ENCODE results near the gene SREK1.

SREK1 gene

DNA sequence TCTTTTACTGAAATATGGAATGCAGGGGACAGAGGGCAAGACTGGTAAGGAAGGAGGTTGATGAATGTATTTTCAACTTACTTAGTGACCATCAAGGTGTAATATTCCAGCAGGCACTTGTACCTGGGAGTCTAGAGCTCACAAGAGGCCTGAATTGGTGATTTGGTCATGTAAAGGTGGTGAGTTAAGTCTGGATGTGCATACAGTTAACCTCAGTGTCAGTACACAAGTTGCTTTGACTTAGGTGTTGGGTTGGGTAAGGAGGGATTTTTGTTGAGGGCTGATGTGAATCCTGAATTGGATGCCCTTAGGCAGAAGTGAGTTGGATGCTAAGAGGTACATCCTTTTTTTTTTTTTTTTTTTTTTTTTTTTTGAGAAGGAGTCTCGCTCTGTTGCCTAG lies 7.4 kb downstream of the SREK1 start:
- no peak overlapping the region for H3K4me3 ChIP-seq (ENCODE audit: low read depth, low read length)
- DNase-seq (ENCODE audit: low read depth), result no peak
- TF ChIP-seq, protein P1, sequence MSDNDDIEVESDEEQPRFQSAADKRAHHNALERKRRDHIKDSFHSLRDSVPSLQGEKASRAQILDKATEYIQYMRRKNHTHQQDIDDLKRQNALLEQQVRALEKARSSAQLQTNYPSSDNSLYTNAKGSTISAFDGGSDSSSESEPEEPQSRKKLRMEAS (IDR thresholded peaks at IDR 0.05; ENCODE audit: low read depth, low read length), result no peak

DNA sequence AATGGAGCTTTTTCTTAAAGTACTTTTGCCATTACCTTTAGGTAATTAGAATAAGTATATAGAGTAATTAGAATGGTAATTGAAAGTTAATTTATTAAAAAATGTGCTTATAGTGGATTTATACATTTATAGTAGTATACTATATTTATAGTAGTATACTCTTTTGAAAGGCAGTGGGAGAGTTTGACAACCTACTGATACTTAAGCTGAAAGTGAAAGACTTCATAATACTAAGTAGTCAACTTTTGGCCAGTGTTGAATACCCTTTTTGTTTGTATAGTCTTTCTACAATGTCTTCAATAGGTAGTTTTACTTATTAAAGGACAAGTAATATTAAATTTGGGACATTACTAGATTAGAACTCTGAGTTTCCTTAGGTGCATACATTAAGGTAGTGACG lies 12.9 kb downstream of the SREK1 start:
- H3K4me3 ChIP-seq (ENCODE audit: low read depth, low read length), result no peak overlapping the region
- TF ChIP-seq MYC (IDR thresholded peaks at IDR 0.05; ENCODE audit: low read depth, low read length) (no peak), POLR2A (IDR thresholded peaks at IDR 0.05; ENCODE audit: extremely low read depth, insufficient read length) (no peak)
- TF ChIP-seq, protein P1 (IDR thresholded peaks at IDR 0.05; ENCODE audit: low read depth, low read length), result no peak
- TF ChIP-seq, protein P2, sequence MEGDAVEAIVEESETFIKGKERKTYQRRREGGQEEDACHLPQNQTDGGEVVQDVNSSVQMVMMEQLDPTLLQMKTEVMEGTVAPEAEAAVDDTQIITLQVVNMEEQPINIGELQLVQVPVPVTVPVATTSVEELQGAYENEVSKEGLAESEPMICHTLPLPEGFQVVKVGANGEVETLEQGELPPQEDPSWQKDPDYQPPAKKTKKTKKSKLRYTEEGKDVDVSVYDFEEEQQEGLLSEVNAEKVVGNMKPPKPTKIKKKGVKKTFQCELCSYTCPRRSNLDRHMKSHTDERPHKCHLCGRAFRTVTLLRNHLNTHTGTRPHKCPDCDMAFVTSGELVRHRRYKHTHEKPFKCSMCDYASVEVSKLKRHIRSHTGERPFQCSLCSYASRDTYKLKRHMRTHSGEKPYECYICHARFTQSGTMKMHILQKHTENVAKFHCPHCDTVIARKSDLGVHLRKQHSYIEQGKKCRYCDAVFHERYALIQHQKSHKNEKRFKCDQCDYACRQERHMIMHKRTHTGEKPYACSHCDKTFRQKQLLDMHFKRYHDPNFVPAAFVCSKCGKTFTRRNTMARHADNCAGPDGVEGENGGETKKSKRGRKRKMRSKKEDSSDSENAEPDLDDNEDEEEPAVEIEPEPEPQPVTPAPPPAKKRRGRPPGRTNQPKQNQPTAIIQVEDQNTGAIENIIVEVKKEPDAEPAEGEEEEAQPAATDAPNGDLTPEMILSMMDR (IDR thresholded peaks at IDR 0.05; ENCODE audit: low read depth, low read length), result no peak
- no peak for DNase-seq (ENCODE audit: low read depth)

DNA sequence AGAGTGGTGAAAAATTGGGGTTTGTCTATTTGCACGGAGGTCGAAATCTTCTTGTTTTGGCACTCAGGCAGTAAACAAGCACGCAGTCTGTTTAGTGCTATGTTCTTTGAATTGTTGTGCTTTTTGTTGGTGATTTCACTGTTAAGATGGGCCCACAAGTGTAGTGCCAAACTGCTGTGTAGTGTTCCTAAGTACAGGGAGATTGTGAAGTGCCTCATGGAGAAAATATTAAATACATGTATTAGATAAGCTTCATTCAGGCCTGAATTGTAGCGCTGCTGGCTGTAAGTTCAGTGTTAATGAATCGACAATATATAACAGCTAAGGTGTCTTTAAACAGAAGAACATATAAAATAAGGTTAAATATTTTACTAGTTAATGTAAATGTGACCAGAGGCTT lies 17.3 kb downstream of the SREK1 start:
- DNase-seq (ENCODE audit: low read depth), result no peak
- H3K4me3 ChIP-seq (ENCODE audit: low read depth, low read length), result no peak overlapping the region
- no peak for TF ChIP-seq MYC (IDR thresholded peaks at IDR 0.05; ENCODE audit: low read depth, low read length)
- TF ChIP-seq, protein P1 (IDR thresholded peaks at IDR 0.05; ENCODE audit: low read depth, low read length), result no peak

DNA sequence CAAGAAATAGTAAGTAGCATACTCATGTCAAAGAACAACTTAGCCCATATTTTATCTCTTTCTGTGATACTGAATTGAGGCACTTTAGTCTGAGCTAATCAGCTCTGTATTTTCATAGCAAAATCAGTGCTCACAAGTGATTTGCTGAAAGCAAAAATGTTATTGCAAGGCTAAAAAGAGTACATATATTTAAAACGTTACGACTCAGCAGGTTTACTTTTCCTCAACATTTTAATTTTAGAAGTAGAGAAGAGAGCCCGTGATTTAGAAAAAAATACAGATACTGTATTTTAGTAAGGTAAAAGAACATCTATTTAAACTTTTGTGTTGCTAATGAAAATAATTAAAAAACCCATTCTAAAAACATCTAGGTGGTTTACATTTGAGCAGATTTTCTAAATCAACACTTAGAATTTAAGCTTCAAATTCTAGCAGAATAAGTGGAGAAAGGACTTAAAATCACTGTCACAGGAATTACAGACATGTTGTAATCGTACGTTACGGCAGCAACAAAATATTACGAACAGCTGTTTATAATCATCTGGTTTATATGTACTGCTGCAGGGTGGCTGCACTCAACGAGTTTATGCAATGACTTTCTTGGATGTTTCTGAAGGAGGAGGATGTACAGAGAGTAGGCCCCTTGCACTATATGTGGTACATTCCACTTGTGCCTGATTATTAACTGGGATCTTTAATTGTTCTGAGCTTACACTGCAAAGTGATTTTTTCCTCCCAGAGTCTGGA lies 20.1 kb downstream of the SREK1 start:
- TF ChIP-seq, protein P1 (IDR thresholded peaks at IDR 0.05; ENCODE audit: low read depth, low read length), result no peak
- TF ChIP-seq, protein P2 (IDR thresholded peaks at IDR 0.05; ENCODE audit: low read depth, low read length), result no peak
- TF ChIP-seq MYC (IDR thresholded peaks at IDR 0.05; ENCODE audit: low read depth, low read length), result no peak
- TF ChIP-seq POLR2A (IDR thresholded peaks at IDR 0.05; ENCODE audit: extremely low read depth, insufficient read length), result no peak
- no peak overlapping the region for H3K4me3 ChIP-seq (ENCODE audit: low read depth, low read length)
- DNase-seq (ENCODE audit: low read depth), result no peak

DNA sequence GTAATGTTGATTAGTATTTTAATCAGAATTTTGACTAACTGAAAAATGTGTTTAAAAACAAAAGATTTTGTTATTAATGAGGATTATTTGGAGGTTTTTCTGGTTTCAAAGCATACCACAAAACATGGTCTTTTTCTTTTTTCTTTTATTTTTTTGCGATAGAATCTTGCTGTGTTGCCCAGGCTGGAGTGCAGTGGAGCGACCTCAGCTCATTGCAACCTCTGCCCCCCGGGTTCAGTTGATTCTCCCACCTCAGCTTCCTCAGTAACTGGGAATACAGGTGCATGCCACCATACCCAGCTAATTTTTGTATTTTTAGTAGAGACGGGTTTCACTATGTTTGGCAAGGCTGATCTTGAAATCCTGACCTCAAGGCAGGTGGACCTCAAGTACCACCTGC lies 24.1 kb downstream of the SREK1 start:
- no peak for TF ChIP-seq MYC (IDR thresholded peaks at IDR 0.05; ENCODE audit: low read depth, low read length)
- TF ChIP-seq, protein P1 (IDR thresholded peaks at IDR 0.05; ENCODE audit: low read depth, low read length), result no peak
- TF ChIP-seq, protein P2 (IDR thresholded peaks at IDR 0.05; ENCODE audit: low read depth, low read length), result no peak
- no peak for TF ChIP-seq POLR2A (IDR thresholded peaks at IDR 0.05; ENCODE audit: extremely low read depth, insufficient read length)
- DNase-seq (ENCODE audit: low read depth), result no peak
- H3K4me3 ChIP-seq (ENCODE audit: low read depth, low read length), result no peak overlapping the region

DNA sequence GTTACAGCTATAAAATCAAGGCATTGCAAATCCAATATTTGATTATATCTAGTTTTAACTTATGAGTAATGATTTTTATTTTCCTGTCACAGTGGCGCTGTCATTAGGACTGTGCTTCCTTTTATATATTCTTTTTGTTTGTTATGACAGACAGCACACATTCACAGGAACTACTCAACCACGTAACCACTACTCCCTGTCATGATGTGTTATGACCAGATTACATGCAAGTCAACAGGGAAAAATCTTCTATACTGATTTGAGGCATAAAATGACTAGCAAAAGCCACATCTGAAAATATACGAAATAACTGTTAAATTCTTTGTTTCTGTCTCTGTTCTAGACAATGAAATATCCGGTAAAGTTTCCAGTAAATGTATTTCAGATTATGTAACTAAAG lies 25.4 kb downstream of the SREK1 start:
- TF ChIP-seq, protein P1 (IDR thresholded peaks at IDR 0.05; ENCODE audit: low read depth, low read length), result no peak
- TF ChIP-seq POLR2A (IDR thresholded peaks at IDR 0.05; ENCODE audit: extremely low read depth, insufficient read length) (no peak), MYC (IDR thresholded peaks at IDR 0.05; ENCODE audit: low read depth, low read length) (no peak)
- TF ChIP-seq, protein P2 (IDR thresholded peaks at IDR 0.05; ENCODE audit: low read depth, low read length), result no peak
- no peak for DNase-seq (ENCODE audit: low read depth)
- H3K4me3 ChIP-seq (ENCODE audit: low read depth, low read length), result no peak overlapping the region

All from NB4 (cell line).